Effector memory CD4-positive, alpha-beta T cell (primary cell): Measurements from ENCODE around the gene TEX261.
A peak's percentile ranks its signal among the peaks of the same experiment; 100 is the strongest.

Experiments used
- DNase-seq, 3 donors: peaks; one replicate each; pipeline ENCODE4 v3.0.0-alpha.2; 2020
- H3K27ac ChIP-seq: 2 replicates; pipeline ENCODE4 v1.7.0; 2013; ENCODE audit warnings: mild to moderate bottlenecking, low read length, moderate library complexity; ENCODE audit not compliant: insufficient read depth, poor library complexity, severe bottlenecking
- H3K27me3 ChIP-seq: replicated peaks from 2 replicates; pipeline ENCODE4 v1.7.0; 2013; ENCODE audit warnings: mild to moderate bottlenecking, low read length; ENCODE audit not compliant: insufficient read depth, control insufficient read depth, poor library complexity, severe bottlenecking
- H3K36me3 ChIP-seq: 2 replicates; pipeline ENCODE4 v1.7.0; 2013; ENCODE audit warnings: mild to moderate bottlenecking, low read length, moderate library complexity; ENCODE audit not compliant: control insufficient read depth, insufficient read depth
- H3K4me1 ChIP-seq: 2 replicates; pipeline ENCODE4 v1.7.0; 2013; ENCODE audit warnings: low read length, mild to moderate bottlenecking; ENCODE audit not compliant: control insufficient read depth, insufficient read depth, poor library complexity, severe bottlenecking
- H3K4me3 ChIP-seq: 2 replicates; pipeline ENCODE4 v1.7.0; 2013; ENCODE audit warnings: low read length, low read depth, mild to moderate bottlenecking; ENCODE audit not compliant: insufficient read depth, poor library complexity, severe bottlenecking
- H3K9me3 ChIP-seq: 2 replicates; pipeline ENCODE4 v1.7.0; 2013; ENCODE audit warnings: mild to moderate bottlenecking, low read length, moderate library complexity; ENCODE audit not compliant: control insufficient read depth

Gene TEX261

DNA sequence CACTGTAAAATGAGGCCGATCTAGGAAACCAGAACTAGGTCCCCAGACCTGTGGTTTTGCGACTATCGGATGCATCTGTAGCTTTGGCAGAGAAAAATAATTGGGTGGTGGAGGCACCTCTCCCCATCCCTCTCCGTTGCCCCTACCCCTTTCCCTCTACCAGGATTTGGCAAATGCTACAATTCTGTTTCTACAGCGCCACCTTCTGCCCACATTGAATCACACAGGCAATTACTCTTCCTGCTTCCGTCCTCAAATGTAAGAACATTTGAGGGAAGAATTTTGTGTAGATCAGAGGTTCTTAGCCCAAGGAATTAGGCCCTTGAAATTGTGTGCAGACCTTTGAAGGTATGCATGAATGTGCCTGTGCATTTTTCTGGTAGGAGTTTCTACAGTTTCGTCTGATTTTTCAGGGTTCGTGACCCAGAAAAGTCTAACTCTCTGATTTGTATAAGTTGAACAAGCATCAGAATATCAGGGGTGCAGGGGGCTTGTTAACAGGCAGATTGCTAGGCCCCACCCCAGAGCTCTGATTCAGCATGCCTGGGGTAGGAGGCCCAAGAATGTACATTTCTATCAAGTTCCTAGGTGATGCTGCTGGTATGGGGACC is 47.7 kb downstream of the TEX261 start:
- peaks cover 3% of the 10 kb centered on the region for H3K27me3 ChIP-seq
- no peaks in the 10 kb centered on the region for H3K4me1 ChIP-seq
- peak in 2 of 3 donors; percentile 15 to 24 for DNase-seq
- H3K36me3 ChIP-seq = no peaks in the 10 kb centered on the region
- H3K4me3 ChIP-seq = no peak overlapping the region
- no peak overlapping the region for H3K27ac ChIP-seq
- H3K9me3 ChIP-seq = no peaks in the 10 kb centered on the region

DNA sequence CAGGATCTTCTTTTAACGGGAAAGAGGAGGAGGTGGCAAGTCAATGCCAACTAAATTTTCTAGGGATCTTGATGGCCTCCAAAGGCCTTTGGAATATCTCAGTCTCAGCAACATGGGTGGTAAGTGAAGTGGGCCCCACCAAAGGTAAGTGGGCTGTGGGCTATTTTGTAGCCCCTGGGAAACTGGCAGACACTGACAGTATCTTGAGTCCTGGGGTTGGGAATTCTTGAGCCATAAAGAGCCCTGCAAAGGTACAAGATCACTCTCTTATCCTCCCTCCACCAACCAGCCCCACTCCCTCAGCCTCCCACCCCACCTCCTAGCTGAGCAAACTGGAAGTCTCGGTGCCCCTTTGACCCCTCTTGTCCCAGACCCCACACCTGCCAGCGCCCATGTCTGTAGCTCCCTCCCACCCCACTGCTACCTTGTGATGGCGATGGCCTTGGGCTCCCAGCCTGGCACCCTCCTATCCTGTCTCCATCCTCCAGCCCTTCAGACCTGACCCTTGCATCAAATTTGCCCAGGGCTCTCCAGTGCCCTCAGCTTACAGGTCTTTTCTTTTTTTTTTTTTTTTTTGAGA is 50.5 kb downstream of the TEX261 start:
- peaks cover 3% of the 10 kb centered on the region for H3K27me3 ChIP-seq
- no peaks in the 10 kb centered on the region for H3K4me1 ChIP-seq
- no peaks in the 10 kb centered on the region for H3K36me3 ChIP-seq
- no peaks in the 10 kb centered on the region for H3K9me3 ChIP-seq
- H3K27ac ChIP-seq = no peak overlapping the region
- no peak for DNase-seq
- no peak overlapping the region for H3K4me3 ChIP-seq

DNA sequence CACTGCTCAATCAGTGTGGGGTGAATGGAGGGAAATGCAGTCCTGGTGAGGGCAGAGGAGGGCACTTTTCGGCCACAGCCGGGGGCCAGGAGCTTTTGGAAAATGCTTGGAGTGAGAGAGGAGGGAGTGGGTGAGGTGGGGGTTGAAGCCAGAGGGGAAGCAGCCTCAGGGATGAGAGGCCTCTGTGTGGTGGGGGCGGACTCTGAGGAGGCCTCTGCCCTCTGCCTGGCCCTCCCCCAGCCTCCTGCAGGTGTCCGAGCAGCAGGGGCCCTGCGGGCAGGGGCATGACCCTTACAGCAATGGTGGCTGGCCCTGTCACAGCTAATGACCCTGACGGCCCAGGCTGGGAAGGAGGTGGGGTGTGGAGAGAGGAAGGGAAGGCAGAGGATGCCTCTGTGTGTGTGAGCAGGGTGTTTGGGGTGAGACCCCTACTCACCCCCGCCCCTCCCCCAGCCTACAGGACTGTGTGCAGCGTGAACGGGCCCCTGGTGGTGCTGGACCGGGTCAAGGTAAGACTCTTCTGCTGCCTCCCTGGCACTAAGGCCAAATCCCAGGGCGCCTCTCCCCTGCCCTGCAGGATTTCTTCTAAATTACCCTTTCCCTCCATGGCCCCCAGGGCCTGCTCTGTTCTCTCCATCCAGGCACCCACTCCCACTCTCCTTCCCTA is 51.3 kb downstream of the TEX261 start:
- Histone ChIP-seq H3K4me3 (no peak overlapping the region), H3K4me1 (no peaks in the 10 kb centered on the region), H3K27ac (no peak overlapping the region), H3K9me3 (no peaks in the 10 kb centered on the region), H3K27me3 (peaks cover 3% of the 10 kb centered on the region), H3K36me3 (no peaks in the 10 kb centered on the region)
- no peak for DNase-seq

DNA sequence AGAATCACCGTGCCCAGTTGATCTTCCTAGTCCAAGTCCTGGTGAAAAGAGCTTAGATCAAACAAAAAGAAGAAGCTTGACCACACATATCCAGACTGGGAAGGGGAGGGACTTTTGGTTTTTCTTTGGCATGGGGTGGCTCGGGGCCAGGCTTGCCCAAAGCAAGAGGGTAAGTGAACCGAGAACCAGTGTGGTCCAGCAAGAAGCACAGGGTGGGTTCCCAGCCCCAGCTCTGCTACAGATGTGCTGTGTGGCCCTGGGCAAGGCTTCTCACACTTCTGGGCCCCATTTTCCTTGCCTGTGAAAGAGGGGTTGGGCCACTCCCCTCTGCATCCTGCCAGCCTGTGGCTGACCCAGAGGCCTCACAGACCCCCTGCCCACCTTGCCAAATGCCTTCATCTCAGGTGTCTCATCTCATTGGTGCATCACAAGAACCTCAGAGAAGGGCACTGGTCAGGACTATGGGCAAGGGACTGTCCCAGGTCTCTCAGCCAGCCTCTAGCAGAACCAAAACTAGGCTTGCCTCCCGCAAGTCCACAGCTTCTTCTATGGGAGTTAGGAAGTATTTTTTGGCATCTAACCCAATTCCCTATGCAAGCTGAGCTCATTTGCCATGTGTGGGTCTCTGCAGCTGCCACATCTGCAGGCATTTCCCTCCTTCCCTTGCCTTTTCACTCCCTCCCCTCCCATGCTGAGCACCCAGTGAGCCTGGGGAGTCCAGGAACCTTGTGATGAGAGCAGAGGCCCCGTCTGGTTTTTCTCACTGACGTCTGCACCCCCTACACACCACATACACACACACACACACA is 52.1 kb downstream of the TEX261 start:
- no peaks in the 10 kb centered on the region for H3K9me3 ChIP-seq
- no peak overlapping the region for H3K4me3 ChIP-seq
- H3K4me1 ChIP-seq = no peaks in the 10 kb centered on the region
- H3K36me3 ChIP-seq = no peaks in the 10 kb centered on the region
- peaks cover 1% of the 10 kb centered on the region for H3K27me3 ChIP-seq
- H3K27ac ChIP-seq = no peak overlapping the region
- DNase-seq = no peak

DNA sequence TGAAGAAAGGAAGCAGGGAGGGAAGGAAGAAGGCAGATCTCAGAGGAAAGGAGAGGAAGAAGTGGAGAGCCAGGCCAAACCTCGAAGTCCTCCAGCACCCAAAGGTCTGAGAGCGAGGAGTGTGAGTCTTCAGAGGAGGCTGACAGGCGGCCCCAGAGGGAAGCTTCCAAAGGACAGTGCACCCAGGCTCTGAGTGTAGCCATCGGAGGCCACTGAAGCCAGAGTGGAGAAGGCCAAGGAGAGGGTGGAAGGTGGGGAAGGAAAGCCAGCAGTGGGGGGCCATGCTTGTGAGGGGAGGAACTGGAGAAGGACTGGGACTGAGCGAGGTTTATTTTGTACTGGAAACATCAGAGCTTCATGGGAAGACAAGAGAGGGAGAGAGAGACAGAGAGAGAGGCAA is 53.0 kb downstream of the TEX261 start:
- no peak for DNase-seq

DNA sequence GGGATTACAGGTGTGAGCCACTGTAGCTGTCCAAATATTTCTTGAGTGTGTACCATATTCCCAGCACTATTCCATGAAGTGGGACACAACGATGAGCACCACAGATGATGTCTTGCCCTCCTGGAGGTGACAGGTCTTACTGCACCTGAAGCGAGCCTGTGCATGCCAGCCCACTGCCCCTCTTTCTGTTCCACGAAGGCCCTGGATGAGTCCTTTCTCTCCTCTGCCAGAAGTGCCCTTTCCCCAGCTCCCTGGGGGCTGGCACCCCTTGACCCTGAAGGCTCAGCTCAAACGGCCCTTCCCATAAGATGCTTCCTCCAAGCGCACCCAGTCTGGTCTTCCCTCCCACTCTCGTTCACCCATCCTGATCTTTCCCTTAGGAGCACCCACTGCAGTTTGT is 53.5 kb downstream of the TEX261 start:
- Histone ChIP-seq H3K9me3 (no peaks in the 10 kb centered on the region), H3K27me3 (no peaks in the 10 kb centered on the region), H3K4me3 (no peak overlapping the region), H3K4me1 (no peaks in the 10 kb centered on the region), H3K36me3 (no peaks in the 10 kb centered on the region), H3K27ac (no peak overlapping the region)
- DNase-seq = no peak

More for the DNA sequence above, 53.0 kb downstream of the TEX261 start:
- Histone ChIP-seq H3K4me3 (no peak overlapping the region), H3K9me3 (no peaks in the 10 kb centered on the region), H3K27ac (no peak overlapping the region), H3K36me3 (no peaks in the 10 kb centered on the region), H3K27me3 (no peaks in the 10 kb centered on the region), H3K4me1 (no peaks in the 10 kb centered on the region)

DNA sequence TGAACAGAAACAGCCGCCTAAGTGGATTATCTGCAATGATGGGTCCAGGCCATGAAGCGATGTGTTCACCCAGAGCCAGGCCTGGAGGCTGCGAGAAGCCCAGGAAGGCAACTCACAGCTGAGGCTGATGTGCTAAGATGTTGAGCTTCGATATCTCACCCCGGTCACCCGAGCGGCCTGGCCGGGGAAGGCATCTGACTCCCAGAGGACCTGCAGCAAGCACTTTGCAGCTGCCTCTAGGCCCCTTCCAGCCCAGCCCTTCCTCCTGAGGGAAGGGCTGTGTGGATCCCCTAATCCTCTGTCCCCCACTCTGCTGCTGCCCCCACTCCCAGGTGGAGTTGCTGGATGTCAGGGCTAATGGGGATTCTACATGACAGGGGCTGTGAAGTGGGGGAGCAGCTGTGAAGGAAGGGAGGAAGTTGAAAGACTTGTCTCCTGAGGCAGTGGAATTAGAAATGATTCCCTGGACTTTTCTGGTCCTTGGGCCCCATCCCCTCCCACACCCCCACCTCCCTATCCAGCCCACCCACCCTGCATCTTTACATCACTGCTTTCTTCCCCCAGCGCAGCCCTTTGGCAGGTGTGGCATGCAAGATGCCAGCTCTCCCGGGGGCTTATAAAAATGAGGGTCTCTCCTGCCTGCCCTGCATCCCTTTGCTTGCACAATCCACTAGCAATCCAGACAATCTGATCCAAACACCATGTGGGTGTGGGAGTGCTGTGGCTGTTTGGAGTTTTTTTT is 54.7 kb downstream of the TEX261 start:
- H3K4me3 ChIP-seq = no peak overlapping the region
- H3K36me3 ChIP-seq = no peaks in the 10 kb centered on the region
- no peaks in the 10 kb centered on the region for H3K4me1 ChIP-seq
- H3K27ac ChIP-seq = no peak overlapping the region
- DNase-seq = no peak
- no peaks in the 10 kb centered on the region for H3K9me3 ChIP-seq
- H3K27me3 ChIP-seq = no peaks in the 10 kb centered on the region

DNA sequence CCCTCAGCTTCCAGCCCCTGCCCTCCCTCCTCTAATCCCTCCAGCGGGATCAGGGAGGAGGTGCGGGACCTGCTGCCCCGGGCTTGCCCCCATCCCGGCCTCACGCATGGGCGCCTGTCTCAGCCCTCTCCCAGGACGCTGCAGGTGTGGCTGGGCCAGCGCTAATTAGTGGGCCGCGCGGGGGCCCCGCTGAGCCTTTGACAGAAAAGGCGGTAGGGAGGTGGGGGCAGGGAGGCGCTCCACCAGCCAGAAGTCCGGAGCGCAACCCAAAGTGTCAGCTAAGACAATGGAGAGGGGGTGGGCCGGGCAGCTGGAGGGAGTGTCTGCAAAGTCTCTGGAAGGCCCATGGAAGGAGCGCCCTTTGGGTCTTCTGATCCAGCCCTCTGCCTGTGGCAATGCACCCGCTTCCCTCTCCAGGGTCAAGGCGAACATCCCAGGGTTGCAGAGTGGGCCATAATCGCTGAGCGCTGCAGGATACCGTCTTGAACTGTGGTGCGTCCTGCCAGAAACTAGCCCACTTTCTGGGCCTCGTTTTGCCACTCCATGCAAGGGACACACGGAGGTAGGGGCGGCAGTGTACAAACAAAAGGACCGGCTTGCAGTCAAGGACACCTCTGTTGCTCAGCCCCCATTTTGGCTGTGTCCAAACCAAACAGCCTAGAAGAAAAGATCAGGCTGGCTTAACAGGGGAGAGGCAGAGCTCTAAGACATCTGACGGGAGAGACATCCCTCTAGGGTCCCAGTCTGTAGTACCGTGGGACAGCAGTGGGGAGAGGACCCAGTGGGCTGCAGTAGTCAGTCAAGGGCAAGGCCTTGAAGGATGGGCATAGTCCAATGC is 55.5 kb downstream of the TEX261 start:
- no peaks in the 10 kb centered on the region for H3K27me3 ChIP-seq

DNA sequence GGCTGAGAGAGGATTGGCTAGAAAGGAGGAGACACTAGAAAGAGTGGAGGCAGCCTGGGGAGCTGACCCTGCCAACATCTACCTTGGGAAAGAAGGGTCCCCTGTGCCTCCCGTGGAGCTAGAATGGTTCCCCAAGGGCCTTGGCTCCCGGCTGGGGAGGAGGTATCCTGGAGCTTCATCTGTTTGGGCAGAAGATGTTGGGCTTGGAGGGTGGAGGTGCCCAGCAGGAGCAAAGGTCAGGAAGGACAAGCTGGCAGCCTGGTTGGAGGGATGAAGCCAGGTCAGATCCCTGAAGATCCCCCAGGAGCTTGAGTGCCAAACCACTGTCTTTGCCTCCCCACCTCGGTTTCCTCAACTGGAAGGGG is 56.1 kb downstream of the TEX261 start:
- Histone ChIP-seq H3K27me3 (no peaks in the 10 kb centered on the region), H3K36me3 (no peaks in the 10 kb centered on the region), H3K9me3 (no peaks in the 10 kb centered on the region), H3K4me1 (no peaks in the 10 kb centered on the region), H3K4me3 (no peak overlapping the region), H3K27ac (no peak overlapping the region)
- DNase-seq = no peak

More for the DNA sequence above, 55.5 kb downstream of the TEX261 start:
- Histone ChIP-seq H3K36me3 (no peaks in the 10 kb centered on the region), H3K9me3 (no peaks in the 10 kb centered on the region), H3K4me1 (no peaks in the 10 kb centered on the region), H3K27ac (no peak overlapping the region), H3K4me3 (no peak overlapping the region)
- DNase-seq = no peak
